ENCODE data around the gene ATP6V0B. TPM values are rescaled to one million over a fixed set of nuclear protein-coding genes. Genes with fewer than 3 reads are reported as not detected.

Gene ATP6V0B
- total RNA-seq = 157 and 168 TPM in 2 replicates

DNA sequence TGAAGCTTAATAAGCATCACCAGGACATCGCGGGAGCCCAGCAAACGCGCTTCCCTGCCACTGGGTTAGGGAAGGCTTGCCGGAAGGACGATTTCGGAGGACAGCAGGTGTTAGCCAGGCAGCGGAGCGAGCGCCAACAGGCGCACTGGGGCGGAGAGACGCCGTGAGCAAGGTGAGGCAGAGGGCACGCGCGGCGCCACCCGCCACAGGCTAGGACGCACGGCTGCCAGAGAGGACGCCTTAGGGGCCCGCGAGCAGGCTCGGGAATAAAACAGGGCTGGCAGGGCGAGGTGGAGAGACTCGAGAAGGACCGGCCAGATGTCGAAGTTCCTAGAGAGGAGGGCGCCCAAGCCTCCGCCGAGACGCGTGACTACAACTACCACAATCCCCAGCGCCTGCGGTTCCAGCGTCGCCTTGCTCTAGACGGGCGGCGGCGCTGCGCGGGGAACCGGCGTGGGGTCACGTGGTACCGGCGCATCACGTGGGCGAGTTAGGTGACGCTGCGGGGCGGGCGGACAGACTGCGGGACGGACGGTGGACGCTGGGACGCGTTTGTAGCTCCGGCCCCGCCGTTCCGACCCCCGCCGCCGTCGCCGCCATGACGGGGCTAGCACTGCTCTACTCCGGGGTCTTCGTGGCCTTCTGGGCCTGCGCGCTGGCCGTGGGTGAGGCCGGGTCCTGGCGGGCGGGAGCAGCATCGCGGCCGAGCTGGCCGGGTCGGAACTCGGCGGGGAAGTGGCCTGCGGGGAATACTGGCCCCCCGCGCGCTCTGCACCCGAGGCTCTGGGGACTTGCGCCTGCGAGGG, at the start of gene ATP6V0B:
Gene ATP6V0B (plus strand): TSS at position 518 of the 806 bp plus-strand sequence. CDS start 81 bp downstream, at position 599.

DNA sequence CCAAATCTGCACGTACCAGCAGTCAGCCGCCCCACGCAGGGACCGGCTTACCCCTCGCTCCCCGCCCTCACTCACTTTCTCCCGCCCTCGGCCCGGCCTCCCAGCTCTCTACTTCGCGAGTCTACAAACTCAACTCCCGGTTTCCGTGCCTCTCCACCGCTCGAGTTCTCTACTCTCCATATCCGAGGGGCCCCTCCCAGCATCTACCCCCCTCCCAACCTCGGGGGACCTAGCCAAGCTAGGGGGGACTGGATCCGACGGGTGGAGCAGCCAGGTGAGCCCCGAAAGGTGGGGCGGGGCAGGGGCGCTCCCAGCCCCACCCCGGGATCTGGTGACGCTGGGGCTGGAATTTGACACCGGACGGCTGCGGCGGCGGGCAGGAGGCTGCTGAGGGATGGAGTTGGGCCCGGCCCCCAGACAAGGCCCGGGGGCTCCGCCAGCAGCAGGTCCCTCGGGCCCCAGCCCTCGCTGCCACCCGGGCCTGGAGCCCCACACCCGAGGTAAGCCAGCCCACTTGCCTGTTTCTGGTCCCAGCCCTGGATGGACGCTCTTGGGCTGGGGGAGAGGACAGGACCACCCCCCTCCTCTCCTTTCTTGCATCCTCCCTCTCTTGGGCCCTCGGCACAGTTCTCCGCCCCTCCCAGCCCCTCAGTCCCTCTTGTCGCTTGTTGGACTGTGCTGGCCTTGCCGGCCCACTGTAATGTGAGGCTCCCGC, 41.2 kb upstream of the ATP6V0B start, which contains the start of gene ARTN:
Gene ARTN (plus strand): TSS at position 416 of the 715 bp plus-strand sequence. CDS start 1,856 bp downstream, outside the sequence.

DNA sequence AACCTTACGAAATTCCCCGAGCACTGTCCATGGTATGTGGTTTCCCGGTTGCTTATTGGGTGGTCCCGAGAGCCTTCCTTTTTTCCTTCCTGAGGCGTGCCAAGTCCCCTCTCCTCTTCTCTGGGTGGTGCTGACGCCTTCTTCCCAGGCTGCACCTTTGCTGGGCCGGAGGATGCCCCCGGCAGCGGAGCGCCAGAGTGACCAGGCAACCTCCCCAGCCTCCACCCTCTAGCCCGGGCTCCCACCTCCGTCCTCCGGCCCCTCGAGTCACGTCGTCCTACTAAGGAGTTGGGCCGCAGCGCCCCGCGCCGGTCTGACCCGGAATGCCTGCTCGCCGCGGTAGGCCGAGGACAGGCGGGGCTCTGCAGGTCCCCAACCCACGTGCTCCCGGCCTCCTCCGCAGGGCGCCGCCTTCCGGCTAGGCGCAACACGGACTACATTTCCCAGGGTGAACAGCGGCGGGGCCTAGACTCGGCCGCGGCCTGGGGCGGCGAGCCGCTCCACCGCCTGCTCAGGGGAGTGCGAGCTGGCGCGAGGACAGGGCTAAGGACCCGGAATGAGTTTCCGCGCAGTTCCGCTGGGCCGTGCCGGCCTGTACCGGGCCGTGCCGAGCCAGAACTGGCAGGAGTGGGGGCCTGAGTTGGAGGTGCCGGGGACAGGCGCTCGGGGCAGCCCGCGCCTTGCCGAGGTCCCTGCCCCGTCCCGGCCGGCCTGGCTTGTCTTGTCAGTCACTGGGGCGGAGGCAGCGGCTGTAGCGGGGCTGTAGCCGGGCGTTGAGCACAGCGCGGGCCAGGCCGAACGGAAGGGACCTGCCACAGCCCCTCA, 28.3 kb upstream of the ATP6V0B start, which contains the start of gene IPO13:
Gene IPO13 (plus strand): TSS at position 715 of the 825 bp plus-strand sequence. CDS start 651 bp downstream, outside the sequence.

DNA sequence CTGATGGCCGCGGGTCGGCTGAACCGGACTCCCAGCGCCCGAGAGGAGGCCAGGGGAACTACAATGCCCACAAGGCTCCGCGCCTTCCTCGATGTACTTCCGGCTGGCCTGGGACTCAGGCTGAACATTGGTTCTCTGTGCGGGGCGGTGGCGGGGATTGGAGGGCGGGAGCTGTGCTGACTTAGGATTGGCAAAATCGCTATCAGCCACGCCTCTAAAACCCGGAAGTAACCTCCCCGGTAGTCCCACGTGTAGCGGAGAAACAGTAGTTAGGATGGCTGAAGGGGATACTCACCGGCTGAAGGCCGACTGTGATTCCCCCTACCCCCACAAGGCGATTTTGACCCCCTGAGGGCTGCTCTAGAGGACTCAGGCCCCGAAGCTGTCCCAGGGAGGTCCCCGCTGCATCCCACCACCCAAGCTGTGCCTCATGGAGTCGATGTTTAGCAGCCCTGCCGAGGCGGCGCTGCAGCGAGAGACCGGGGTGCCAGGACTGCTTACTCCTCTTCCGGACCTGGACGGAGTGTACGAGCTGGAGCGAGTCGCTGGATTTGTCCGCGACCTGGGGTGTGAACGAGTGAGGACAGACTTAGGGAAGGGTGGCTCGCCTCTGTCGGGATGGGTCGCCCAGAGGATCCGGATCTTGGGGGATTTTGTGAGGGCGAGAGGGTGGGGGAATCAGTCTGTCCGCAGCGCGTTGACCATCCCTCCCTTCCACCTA, 4.9 kb upstream of the ATP6V0B start, which contains the start of gene DPH2:
Gene DPH2 (plus strand): TSS at position 265 of the 721 bp plus-strand sequence. CDS start 166 bp downstream, at position 431.

DNA sequence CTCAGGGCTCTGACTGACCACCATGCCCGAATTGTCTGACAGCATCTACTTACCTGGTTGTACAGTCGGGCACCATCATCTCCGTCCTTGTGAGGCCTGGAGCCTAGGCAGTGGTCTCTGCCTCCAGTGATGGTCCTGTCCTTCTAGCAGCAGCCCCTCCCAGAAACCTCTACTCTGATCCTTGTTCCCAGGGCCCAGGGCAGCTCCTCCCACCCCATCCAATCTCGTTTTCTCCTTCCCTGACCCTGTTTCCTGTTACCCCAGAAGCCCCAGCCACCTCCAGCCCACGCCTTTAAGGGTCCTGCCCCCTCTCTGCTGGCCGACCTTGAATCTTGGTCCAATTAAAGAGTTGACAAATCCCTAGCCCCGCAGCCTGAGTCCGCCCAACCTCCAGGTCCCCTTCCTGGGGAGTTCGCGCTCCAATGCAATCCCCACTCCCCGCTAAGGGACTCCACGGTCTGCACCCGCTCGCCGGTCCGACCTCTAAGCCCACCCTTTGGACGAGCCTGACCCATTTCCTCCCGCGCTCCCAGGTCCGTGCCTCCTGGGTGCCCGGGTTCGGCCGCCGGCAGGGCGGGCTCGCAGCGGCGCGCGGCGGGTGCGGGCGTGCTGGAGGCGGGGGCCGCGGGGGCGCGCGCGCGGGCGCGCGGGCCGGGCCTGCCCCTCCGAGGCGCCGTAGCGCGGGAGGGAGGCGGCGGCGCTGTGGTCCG, 3.9 kb downstream of the ATP6V0B start, which contains the start of gene B4GALT2:
Gene B4GALT2 (plus strand): TSS at position 660 of the 710 bp plus-strand sequence. CDS start 1,951 bp downstream, outside the sequence.

DNA sequence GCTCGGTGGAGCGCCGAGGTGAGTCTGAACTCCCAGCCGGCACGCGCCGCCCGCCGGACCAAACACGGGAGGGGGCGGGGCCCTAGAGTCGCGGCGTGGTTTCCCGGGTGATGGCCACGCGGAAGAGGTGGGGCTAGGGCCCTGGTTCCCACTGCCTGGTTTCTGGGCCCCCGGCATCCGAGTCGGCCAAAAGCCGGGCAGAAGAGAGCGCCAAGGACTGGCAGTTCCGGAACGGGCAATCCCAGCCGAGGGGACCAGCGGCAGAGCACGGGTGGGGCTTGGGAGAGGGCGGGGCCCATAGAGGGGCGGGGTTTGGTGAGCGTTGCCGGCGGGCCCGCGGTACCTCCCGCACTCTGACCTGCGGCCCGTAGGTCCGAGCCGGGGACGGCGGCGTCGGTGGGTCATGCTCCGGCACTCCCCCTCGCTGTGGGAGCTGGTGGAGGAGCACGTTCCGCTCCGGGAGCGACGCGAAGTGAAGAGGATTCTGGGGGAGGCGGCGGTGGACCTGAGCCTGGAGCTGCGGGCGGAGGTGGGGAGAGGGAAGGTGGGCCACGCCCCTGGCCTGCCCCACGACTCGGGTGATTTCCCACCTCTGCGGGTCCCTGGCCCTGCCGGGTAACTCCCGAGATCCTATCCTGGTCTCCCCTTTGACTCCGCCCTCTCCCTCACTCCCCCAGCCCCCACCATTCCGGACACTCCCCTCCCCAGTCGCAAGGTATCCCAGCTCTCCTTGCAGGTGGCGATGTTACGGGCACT, 16.9 kb downstream of the ATP6V0B start, which contains the start of gene CCDC24:
Gene CCDC24 (plus strand): TSS at position 124 of the 756 bp plus-strand sequence. CDS start 280 bp downstream, at position 404.

Other genes with a start within 250 kb of the ATP6V0B start
- gene ARTN, start 41.2 kb upstream of the ATP6V0B start, total RNA-seq = 0.38 TPM in 1 of 2 replicates, not detected in the other
- gene IPO13, start 28.0 kb upstream of the ATP6V0B start, total RNA-seq = 24.3 and 29.8 TPM in 2 replicates
- gene DPH2, start 5.0 kb upstream of the ATP6V0B start, total RNA-seq = 24.5 and 40.1 TPM in 2 replicates
- 82.8 and 165 TPM in 2 replicates for gene B4GALT2, start 4.2 kb downstream of the ATP6V0B start, total RNA-seq
- 4.4 and 12.9 TPM in 2 replicates for gene CCDC24, start 16.6 kb downstream of the ATP6V0B start, total RNA-seq
- gene SLC6A9, start 56.5 kb downstream of the ATP6V0B start, total RNA-seq = 8.5 and 13.9 TPM in 2 replicates
- gene KLF17, start 143.9 kb downstream of the ATP6V0B start, total RNA-seq = under 0.01 TPM in 1 of 2 replicates, not detected in the other
- not detected in 2 replicates for gene KLF18, start 166.7 kb downstream of the ATP6V0B start, total RNA-seq
- gene DMAP1, start 238.5 kb downstream of the ATP6V0B start, total RNA-seq = 38.0 and 63.0 TPM in 2 replicates